OCI-LY3 (cell line): ENCODE data around the gene PTGER2.

ENCODE experiments used
- EZH2phosphoT487 ChIP-seq: fragments of 200-600 bp; shearing (Covaris generic); IDR thresholded peaks from 2 replicates; pipeline ENCODE4 v1.6.1; 2018; ENCODE audit warnings: antibody characterized with exemption, mixed run types, low read depth
- TF ChIP-seq, protein P1 (sequence below): fragments of 200-600, 300-600 bp; sonication (generic); IDR thresholded peaks from 2 replicates; pipeline ENCODE4 v1.5.1; 2014; ENCODE audit warnings: antibody characterized with exemption, low read length, low read depth

DNA sequence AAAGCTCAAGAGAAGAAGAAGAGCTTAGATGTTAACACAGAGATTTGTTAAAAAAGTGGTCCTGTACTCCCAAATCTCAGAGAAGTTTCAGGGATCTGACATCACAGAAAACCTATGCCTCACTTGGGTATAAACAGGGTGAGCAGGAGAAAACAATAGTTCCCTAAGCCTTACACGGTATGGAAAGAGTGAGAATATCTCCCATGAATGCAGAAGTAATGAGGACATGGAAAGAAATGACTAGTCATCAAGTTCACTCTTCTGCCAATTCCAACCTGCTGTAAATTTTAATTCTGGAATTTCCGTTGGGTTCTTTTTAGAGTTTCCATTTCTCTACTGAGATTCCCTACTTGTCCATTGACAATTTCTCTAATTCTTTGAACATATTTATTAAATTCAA is 6.2 kb upstream of the PTGER2 start:
- TF ChIP-seq, protein P1, sequence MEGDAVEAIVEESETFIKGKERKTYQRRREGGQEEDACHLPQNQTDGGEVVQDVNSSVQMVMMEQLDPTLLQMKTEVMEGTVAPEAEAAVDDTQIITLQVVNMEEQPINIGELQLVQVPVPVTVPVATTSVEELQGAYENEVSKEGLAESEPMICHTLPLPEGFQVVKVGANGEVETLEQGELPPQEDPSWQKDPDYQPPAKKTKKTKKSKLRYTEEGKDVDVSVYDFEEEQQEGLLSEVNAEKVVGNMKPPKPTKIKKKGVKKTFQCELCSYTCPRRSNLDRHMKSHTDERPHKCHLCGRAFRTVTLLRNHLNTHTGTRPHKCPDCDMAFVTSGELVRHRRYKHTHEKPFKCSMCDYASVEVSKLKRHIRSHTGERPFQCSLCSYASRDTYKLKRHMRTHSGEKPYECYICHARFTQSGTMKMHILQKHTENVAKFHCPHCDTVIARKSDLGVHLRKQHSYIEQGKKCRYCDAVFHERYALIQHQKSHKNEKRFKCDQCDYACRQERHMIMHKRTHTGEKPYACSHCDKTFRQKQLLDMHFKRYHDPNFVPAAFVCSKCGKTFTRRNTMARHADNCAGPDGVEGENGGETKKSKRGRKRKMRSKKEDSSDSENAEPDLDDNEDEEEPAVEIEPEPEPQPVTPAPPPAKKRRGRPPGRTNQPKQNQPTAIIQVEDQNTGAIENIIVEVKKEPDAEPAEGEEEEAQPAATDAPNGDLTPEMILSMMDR, result no peak
- TF ChIP-seq EZH2phosphoT487, result no peak
